NCI-H187 (cell line): ENCODE data around the gene ETFA.

Source experiments
- DNase-seq, 2 experiments: peaks; one replicate each; lab custom pipeline; 2025; lab: John Stamatoyannopoulos, UW

Gene ETFA

DNA sequence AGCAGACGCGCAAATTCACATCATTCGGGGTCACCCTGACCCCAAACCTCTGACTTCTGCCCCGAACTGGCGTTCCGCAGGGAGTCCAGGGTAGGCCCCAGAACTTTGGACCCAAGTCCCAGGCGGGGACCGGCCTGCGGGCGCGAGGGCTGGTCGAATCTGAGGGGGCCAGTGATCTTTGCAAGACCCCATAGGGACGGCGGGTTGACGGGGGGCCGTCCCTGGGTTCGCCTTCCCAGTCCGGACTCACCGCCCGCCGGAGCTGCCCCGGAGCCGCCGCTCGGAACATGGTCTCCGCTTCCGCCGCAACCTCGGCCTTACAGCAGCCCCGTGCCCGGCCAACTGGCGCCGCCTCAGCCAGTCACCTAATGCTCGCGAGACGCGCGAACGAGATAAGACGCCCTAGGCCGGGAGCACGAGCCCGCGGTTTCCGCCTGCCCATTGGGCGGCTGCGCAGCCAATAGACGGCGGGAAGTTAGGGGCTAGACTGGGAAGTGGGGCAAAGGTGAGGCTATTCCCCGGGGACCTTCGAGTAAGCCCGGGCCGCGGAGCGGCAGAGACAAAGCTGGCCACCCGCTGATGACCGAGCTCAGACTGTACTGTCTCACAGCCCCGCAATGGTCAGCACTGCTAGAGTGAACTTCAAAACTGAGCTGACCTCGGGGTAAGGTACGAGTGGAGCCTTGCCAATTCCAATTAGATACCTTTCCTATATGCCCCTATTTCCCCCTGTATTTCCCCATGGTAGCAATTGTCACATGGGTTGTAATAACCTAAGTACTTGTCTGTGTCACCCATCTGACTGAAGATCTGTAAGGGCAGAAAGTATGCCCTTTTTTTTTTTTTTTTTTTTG, at the start of gene ETFA:
ETFA (minus strand) TSS at position 370 of the 854 bp plus-strand sequence; CDS start at position 289, 81 bp downstream.
- DNase-seq: peak; percentile 66 to 89

DNA sequence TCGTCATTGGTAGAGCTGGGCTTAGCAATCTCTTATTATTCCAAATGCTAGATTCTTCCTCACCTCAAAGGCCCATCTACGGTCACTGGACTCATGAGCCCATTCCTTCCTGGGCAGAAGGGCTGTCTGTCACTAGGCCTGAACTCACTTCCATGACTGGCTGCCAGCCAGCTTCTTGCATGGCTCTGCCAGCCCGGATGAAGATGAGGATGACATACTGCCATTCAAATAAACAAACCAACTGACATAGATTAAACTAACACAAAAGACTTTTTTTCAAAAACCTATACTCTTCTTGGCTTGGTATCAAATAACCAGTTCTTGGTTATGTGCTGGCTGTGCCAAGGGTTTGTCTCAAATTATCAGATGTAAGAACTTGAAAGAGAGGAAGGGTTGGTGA, 49.1 kb upstream of the ETFA start:
- DNase-seq: no peak

DNA sequence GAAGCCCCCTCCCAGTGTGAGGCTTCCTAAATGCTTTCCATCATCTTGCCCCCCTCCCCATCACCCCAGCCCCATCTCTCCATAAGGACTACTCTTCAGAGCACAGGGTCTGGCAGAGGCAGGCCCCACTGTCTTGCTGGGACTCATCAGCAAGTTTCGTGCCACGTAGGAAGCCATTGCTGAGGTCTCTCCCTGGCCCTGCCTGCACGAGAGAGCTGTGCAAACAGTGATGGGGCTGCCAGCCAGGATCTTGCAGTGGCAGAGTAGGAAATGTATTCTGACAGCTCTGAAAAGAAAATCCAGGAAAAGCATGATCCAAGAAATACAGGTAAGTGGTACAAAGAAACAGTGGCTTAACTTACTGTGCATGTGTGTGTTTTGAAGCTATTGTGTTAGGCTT, 47.9 kb upstream of the ETFA start:
- no peak for DNase-seq

DNA sequence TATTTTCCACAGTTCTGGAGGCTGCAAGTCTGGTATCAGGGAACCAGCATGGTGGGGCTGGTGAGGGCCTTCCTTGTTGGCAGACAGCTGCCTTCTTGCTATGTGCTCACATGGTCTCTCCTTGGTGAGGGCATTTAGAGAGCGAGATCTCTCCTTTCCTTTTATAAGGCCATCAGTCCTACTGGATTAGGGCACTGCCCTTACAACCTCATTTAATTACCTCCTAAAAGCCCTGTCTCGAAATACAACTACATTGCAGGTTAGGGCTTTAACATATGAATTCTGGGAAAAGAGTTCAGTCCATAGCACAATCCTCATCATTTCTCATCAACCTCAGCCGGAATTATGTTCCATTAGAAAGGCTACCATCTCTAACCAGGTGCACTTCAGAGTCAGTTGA, 47.2 kb upstream of the ETFA start:
- DNase-seq: no peak

DNA sequence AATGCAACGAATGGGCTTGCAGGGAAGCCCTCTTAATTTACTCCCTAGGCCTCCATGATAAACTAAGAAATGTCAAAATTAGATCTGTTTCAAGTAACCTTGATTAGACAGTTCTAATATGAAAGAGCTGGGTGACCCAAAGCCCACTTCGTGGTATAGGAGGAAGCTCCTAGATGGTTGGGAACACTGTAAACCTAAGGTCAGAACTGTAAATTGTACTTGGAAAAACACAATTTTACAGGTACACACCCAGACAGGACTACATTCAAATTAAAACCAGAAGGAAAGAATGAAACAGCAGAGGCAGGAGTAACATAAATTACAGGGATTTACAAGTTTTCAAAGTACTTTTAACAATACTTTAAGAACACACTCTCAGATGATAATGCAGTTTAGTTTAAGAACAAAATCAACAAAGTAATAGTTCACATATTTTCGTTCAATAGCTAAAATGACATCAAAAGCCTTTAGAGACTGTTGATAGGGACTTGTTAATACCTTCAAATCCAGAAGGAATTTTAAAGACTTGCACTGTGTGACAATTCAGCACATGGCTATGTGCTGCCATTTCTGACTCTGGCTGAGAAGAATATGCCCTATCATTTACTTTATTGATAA, 43.7 kb upstream of the ETFA start:
- DNase-seq: no peak

DNA sequence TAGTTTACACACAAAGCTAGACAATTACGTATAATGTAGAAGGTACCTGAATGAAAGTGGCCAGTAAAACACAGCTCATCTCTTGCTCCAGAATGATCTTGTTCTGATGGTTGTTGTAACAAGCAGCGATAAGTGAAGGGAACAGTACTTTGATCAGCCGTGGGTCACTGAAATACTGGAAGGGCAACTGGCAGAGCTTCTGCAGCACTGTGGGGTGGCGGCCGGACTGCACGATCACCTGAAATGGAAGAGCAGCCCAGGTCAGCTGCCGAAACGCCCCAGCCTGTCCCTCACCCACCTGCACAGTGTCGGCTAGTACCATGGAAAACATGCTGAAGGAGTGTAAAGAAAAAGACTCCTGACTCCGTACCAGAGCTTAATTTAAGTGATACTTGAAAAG, 42.6 kb upstream of the ETFA start:
- DNase-seq: no peak

DNA sequence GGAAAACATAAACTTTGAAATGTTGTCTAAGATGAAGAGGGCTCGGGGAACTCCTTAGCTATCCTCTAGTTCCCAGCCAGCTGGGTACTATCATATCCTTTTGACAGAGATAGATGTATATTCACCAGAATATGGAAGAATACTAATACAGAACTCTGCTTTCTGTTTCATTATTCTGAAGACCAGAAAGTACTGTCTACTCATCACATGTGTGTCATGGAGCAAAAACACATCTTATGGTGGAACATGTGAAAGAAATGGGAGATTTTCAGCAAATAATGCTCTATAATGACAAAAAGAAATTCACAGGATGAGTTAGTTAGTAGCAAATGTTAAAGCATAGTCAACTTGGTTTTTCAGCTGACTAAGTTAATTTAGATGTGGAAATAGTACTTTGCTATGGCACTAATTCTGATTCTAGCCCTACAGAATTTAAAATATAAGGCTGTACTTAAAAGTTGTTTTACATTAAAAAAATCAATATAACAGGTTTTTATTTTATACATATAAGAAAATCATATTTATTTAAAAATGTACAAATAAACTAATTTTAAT, 41.8 kb upstream of the ETFA start:
- DNase-seq: no peak

DNA sequence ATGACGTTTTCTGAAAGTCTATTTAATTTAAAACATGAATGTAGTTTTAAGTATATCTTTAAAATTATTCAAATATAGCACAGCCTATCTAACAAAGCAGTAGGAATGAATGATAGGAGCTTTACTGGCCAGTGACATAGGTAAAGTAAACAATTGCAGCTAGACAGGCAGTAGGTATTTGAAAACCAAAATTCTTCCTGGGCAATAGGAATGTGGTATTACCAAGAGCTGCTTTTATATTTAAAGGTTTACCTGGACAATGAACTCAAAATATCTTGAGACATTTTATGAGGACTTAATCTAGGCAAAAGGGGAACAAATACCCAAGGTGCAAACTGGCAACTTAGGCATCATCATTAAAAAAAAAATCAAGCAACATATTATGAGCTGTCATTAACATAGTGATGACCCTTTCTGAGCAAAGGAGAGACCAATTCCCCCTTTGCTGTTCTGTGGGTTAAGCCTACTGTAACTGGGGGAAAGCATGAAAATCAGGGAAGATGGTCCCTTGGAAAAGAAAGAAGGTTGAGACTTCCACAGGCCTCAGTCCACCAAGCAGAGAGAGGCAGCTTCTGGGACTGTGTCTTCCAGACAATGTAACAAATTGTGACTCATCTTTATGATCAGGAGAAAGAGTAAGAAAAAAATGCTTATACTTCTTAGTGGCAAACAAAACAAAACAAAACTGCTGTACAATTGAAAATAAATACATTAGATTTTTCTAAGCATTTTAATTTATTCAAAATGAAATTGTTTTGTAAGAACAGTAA, 38.2 kb upstream of the ETFA start:
- DNase-seq: no peak

DNA sequence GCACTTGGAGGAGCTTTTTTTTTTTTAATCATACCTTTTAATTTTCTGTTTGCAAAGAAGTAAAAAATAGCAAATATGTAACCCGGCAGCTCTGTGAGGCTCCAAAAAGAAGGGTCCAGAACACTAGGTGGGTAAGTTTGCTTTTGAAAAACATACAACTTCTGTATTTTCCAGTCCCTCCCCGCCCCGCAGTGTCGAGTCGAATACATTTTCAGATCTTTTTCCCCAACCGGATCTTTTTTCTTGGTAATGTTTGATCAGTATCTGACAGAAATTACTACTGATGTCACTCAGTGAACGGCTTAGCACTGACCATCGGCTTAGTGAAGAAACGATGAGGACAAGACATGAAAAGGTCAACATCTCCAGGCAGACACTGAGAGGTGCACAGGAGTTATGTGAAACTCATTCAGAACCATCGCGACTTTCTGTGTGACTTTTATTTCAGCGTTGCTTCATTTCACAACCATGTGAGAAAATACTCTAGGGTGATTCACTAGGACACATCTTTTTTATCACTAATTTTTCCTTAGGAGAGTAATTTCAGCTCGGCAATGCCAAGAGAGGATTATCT, 36.3 kb upstream of the ETFA start:
- no peak for DNase-seq

DNA sequence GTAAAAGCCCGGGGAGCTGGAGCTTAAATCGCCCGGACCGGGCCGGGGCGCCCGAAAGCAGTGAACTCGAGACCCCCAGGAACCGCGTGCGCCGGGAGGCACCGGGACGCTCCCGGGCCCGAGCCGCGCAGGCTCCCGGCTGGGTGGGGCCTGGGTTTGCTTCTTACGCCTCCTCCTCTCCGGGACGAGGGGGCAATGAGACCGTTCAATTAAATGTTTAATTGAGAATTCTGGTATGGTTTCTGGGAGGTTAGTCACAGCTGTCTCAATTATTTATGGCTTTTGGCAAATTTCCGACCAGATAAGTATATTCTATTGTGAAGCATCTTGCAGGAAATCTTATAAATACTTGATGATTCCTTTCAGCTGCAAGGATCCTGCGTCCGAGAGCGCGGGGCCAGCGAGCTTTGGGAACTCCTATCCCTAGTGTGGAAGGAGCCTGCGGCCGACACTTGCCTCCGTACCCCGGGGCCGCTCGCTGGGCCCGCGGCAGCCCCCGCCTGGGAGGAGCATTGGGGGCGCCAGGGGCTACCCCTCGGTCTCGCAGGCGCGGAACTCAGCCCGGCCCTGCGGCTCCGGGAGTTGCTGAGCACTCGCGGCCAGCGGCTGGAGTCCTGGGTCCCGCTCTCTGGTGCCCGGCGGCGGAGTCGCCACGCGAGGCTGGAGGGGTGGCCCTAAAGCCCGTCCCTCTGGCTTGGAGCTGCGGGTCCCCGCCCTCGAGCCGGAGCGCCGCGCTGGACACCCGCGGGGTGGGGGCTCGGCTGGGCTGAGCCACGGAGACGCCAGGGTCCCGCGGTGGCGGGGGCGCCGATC, 35.6 kb upstream of the ETFA start:
- DNase-seq: no peak

DNA sequence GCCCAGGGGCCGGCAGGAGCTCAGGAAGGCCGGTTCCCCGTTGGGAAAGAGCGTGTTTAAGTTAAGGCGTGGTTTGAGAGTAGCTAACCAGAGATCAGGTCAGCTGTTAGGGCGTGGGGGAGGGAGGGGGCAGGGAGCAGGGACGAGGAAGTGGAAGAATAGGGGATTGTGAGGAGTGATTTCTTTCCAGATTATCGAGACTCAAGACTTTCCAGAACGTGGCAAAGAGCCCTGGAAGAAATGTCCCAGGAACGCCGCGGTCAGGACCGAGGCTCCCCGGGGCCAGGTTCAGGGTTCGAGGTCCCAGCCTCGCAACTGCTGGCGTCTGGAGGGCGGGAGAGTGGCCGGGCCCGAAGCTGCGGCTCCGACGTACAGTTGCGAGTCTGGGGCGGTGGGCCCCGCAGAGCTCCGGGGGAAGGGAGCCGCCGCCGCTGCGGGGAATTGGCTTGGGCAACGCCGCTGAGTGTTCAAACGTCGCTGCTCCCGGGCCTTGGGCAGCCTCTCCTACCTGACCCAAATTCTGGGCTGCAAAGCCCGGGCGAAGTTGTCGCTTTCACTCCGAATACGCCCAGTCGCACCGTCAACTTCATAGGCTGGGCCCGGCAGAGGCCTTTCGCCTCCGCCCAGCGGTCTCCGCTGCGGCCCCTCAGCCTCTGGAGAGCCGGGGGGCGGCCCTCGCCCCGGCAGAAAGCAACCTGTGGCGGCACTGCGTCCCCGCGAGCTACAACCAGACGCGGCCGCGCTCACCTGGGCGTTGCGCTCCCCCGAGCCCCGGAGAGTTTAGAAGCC, 34.8 kb upstream of the ETFA start:
- no peak for DNase-seq

DNA sequence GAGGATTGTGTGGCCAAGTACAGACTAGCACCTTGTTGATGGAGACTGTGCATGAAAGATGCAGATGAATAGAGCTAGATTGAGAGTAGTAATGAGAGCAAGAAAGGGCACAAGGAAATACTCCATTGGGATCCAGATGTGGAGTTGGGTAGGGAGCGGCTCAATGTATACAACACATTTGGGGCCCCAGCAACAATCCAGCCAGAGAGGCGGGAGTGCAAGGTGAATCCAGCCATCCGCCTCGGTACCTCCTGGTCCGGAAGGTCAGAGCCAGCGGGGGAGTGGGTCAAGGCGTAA, 34.3 kb upstream of the ETFA start:
- no peak for DNase-seq

DNA sequence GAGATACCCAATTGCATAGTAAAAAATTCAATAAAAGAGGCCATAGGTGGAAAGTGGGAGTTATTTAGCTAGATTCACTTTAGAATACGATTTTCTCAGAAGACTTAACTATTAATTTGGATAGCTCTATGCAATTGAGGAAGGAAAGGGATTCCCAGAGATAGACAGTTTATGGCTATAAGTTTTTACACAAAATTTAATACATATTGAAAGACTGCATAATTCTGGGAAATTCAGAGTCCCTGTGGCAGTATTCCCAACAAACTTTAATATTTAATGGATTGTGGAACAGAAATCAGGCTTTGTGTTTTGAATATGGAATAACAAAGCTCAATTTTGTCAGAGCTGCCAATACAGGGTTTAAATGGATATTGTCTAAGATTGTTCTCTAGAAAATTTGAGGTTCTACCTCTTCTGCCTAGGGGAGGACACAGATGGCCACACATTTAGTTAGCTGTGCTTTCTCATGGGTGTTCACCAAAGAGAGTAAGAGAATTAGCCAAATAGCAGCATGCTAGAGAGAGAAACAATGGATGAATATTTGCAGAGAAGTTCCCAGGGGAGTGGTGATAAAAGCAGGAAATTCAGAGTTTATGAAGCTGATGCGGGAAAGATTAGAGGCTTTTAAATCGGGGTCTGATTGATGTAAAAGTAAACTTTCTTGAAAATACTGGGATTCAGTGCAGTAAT, 33.8 kb upstream of the ETFA start:
- no peak for DNase-seq

DNA sequence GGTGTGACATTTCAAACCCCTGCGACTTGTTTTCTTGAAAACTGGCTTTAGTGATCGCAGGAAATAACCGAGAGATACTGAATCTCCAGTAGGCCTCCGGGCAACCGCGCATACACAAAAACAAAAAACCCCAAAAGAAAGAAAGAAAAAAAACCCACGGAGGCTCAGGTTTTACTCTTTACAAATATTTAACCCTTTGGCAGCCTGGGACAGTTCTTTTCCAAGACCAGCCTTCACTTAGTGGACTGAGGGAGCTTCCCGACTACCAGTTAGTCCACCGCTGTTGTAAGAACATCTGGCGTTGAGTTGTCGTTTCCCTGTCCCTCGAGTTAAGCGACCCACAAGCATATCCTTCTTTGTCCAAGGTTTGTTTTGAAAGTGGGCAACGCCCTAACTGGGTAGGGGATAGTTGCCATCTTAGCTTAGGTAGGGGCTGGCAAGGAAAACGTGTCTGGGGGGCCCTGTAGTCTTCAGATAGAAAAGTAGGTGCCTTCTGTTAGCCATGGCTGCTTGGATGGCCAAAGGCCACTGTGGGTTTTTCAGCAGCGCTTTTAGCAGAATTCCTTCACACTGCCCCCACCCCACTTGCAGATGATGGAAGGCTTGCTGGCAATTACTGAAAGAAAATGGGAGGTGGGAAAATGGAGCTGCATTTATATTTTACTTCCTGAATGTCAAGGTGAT, 32.2 kb upstream of the ETFA start:
- DNase-seq: no peak

DNA sequence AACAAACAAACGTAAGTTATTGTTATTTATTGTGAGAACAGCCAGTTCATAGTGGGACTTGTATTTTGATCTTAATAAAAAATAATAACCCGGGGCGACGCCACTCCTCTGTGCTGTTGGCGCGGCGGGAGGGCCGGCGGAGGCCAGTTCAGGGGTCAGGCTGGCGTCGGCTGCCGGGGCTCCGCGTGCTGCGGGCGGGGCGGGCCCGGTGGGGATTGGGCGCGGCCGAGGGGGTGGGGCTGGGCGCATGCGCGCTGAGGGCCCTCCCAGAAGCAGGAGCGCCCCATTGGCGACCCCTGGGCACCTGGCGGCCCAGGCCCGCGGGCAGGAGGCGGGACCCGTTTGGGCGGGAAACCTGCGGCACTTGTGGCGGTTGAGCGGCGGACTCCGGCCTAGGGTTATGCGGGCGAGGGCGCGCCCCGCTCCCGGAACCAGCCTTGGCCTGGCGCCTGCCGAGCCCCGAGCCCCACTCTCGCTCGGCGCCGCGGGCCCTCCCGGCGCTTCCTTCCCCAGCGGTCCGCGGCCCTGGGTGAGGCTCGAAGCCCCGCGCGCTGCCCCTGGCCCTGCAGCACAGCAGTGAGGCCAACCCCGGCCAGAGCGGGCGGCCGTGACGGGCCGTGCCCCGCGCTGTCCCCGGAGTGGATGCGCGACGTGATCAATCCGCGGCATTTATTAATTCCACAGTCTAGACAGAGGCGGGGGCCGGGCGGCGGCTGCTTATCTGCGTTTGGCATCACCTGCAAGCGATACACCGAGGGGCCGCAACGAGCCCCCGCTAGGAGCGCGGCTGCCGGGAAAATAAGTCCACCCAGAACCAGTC, 31.3 kb upstream of the ETFA start:
- DNase-seq: no peak

DNA sequence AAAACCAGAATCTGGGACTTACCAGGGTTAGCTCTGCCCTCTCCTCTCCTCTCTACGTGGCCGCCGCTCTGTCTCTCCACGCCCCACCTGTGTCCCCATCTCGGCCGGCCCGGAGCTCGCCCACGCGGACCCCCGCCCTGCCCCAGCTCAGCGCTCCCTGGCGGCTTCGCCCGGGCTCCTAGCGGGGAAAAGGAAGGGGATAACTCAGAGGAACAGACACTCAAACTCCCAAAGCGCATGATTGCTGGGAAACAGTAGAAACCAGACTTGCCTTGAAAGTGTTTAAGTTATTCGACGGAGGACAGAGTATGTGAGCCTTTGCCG, 30.8 kb upstream of the ETFA start:
- no peak for DNase-seq

DNA sequence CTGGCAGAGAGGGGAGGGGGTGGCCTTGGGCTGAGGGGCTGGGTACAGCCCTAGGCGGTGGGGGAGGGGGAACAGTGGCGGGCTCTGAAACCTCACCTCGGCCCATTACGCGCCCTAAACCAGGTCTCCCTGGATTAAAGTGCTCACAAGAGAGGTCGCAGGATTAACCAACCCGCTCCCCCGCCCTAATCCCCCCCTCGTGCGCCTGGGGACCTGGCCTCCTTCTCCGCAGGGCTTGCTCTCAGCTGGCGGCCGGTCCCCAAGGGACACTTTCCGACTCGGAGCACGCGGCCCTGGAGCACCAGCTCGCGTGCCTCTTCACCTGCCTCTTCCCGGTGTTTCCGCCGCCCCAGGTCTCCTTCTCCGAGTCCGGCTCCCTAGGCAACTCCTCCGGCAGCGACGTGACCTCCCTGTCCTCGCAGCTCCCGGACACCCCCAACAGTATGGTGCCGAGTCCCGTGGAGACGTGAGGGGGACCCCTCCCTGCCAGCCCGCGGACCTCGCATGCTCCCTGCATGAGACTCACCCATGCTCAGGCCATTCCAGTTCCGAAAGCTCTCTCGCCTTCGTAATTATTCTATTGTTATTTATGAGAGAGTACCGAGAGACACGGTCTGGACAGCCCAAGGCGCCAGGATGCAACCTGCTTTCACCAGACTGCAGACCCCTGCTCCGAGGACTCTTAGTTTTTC, 30.2 kb upstream of the ETFA start:
- DNase-seq: peak in 1 of 2 experiments; percentile 25

DNA sequence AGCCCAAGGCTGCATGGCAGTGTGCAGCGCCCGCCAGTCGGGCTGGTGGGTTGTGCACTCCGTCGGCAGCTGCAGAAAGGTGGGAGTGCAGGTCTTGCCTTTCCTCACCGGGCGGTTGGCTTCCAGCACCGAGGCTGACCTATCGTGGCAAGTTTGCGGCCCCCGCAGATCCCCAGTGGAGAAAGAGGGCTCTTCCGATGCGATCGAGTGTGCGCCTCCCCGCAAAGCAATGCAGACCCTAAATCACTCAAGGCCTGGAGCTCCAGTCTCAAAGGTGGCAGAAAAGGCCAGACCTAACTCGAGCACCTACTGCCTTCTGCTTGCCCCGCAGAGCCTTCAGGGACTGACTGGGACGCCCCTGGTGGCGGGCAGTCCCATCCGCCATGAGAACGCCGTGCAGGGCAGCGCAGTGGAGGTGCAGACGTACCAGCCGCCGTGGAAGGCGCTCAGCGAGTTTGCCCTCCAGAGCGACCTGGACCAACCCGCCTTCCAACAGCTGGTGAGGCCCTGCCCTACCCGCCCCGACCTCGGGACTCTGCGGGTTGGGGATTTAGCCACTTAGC, 29.6 kb upstream of the ETFA start:
- DNase-seq: no peak
